Measurements from ENCODE around the gene CIROP. TPM values are rescaled to one million over a fixed set of nuclear protein-coding genes. Genes with fewer than 3 reads are reported as not detected.

Gene CIROP
- polyA plus RNA-seq, 1 experiment = 0.07 TPM

DNA sequence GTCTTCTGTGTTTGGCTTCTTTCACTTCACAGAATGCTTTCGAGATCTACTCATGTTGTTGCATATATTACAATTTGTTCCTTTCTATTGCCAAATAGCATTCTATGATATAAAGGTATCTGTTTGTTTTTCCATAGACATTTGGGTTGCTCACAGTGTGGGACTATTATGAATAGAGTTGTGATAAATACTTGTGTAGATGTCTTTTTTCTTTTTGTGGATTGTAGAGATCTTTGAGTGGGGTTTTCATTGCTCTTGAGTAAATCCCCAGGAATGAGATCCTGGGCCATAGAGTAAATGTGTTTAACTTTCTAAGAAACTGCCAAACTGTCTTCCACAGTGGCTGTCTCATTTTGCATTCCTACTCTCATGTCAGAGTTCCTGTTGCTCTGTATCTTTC is 39.1 kb upstream of the CIROP start:
- H3K9me3 ChIP-seq (ENCODE audit: control insufficient read depth, insufficient read depth, low read length) = no peaks in the 10 kb centered on the region; the same call in 1 of the 2 replicates
- ChIA-PET POLR2A (no interaction called here), CTCF (interaction anchor here (1.0 to 2.3 kb wide), 3 partner anchors 23 to 43 kb away, joined by 3 to 18 read pairs (median 4); no protein-coding TSS in a partner anchor)

GRCh38 chr14:23142826-23143225 is 38.0 kb upstream of the CIROP start:
- ChIA-PET POLR2A (interaction anchor here (0.7 kb wide), 1 partner anchor 203 kb away, joined by 5 read pairs; no protein-coding TSS in a partner anchor), CTCF (interaction anchor here (0.7 to 2.3 kb wide), 6 partner anchors 13 to 158 kb away, joined by 3 to 18 read pairs (median 6); no protein-coding TSS in a partner anchor)
- H3K9me3 ChIP-seq (ENCODE audit: control insufficient read depth, insufficient read depth, low read length) = no peaks in the 10 kb centered on the region; the same call in 1 of the 2 replicates
- TF ChIP-seq, protein P1, sequence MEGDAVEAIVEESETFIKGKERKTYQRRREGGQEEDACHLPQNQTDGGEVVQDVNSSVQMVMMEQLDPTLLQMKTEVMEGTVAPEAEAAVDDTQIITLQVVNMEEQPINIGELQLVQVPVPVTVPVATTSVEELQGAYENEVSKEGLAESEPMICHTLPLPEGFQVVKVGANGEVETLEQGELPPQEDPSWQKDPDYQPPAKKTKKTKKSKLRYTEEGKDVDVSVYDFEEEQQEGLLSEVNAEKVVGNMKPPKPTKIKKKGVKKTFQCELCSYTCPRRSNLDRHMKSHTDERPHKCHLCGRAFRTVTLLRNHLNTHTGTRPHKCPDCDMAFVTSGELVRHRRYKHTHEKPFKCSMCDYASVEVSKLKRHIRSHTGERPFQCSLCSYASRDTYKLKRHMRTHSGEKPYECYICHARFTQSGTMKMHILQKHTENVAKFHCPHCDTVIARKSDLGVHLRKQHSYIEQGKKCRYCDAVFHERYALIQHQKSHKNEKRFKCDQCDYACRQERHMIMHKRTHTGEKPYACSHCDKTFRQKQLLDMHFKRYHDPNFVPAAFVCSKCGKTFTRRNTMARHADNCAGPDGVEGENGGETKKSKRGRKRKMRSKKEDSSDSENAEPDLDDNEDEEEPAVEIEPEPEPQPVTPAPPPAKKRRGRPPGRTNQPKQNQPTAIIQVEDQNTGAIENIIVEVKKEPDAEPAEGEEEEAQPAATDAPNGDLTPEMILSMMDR (IDR thresholded peaks at IDR 0.05; ENCODE audit: low read depth, low read length) = no peak
- peaks cover 23% of the 10 kb centered on the region for H3K27me3 ChIP-seq (ENCODE audit: control insufficient read depth, insufficient read depth, low read length)
- no peak overlapping the region for H3K27ac ChIP-seq (ENCODE audit: low read depth, low read length)
- H3K4me3 ChIP-seq (ENCODE audit: low read depth, low read length) = no peak overlapping the region
- no peak for DNase-seq (ENCODE audit: low read depth, low spot score)

More for the DNA sequence above, 39.1 kb upstream of the CIROP start:
- H3K4me3 ChIP-seq (ENCODE audit: low read depth, low read length) = no peak overlapping the region
- no peak for DNase-seq (ENCODE audit: low read depth, low spot score)
- peaks cover 23% of the 10 kb centered on the region for H3K27me3 ChIP-seq (ENCODE audit: control insufficient read depth, insufficient read depth, low read length)
- no peak overlapping the region for H3K27ac ChIP-seq (ENCODE audit: low read depth, low read length)
- TF ChIP-seq, protein P1 (IDR thresholded peaks at IDR 0.05; ENCODE audit: low read depth, low read length) = no peak

DNA sequence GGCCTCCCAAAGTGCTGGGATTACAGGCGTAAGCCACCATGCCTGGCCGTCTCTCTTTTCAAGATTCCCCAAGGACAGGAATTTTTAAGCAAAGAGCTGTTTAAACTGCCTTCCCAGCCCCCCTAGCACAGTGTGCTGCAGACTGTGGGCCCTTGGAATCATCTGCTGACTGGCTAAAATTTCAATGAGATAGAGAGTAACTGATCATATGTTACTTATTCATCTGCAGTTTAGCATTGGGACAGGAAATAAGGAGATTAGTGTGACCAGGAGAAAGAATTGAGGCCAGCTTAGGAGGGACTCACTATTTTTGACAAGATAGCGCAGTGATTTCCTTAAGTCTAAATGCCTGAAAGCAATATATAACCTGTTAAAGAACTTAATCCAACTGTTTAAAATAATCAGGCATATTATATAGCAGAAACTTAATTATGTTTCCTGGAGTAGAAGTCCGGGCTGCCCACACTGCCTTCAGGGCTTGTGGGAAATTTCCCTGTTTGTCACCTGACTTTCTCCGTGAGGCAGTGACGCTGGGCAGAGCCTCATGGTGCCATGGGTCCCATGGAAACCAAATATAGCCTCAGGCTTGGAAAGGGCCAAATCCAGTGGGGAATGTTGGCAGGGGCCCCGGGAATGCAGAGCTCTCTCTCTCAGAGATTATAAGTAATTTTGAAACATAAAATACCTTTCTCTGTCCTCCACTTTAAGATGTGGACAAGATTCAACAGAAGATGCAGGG is 37.1 kb upstream of the CIROP start:
- ChIA-PET POLR2A (interaction anchor here (0.7 kb wide), 1 partner anchor 202 kb away, joined by 5 read pairs; no protein-coding TSS in a partner anchor), CTCF (interaction anchor here (0.7 to 2.0 kb wide), 5 partner anchors 14 to 159 kb away, joined by 3 to 18 read pairs (median 3); no protein-coding TSS in a partner anchor)
- DNase-seq (ENCODE audit: low read depth, low spot score) = no peak
- no peak overlapping the region for H3K27ac ChIP-seq (ENCODE audit: low read depth, low read length)
- H3K4me3 ChIP-seq (ENCODE audit: low read depth, low read length) = no peak overlapping the region
- TF ChIP-seq, protein P1 (IDR thresholded peaks at IDR 0.05; ENCODE audit: low read depth, low read length) = no peak
- H3K9me3 ChIP-seq (ENCODE audit: control insufficient read depth, insufficient read depth, low read length) = no peaks in the 10 kb centered on the region; the same call in 1 of the 2 replicates
- H3K27me3 ChIP-seq (ENCODE audit: control insufficient read depth, insufficient read depth, low read length) = peaks cover 25% of the 10 kb centered on the region

DNA sequence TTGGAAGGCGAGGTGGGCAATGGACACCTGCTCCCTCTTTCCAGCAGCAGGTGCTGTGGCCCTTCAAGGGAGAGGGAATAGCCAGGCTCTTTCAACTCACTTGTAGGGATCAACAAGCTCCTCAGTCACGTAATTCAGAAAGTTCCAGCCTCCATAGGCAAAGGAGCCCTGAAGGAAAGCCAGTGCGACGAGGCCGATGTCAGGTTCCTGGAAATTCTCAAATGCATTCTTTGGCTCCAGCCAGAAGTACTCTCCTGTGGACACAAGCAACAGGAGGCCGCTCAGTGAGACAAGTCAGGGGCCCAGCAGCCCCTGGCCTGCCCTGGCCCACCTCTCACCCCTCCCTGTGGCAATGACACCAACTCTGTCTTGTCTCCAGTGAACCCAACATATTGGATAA is 35.6 kb upstream of the CIROP start:
- H3K27me3 ChIP-seq (ENCODE audit: control insufficient read depth, insufficient read depth, low read length) = peaks cover 25% of the 10 kb centered on the region
- no peaks in the 10 kb centered on the region; the same call in 1 of the 2 replicates for H3K9me3 ChIP-seq (ENCODE audit: control insufficient read depth, insufficient read depth, low read length)
- CTCF ChIA-PET = interaction anchor here (1.2 to 2.6 kb wide), 2 partner anchors 19 to 63 kb away, joined by 3 to 6 read pairs; no protein-coding TSS in a partner anchor
- no peak overlapping the region for H3K4me3 ChIP-seq (ENCODE audit: low read depth, low read length)
- DNase-seq (ENCODE audit: low read depth, low spot score) = no peak
- TF ChIP-seq, protein P1 (IDR thresholded peaks at IDR 0.05; ENCODE audit: low read depth, low read length) = no peak
- no peak overlapping the region for H3K27ac ChIP-seq (ENCODE audit: low read depth, low read length)
- POLR2A ChIA-PET = no interaction called here

DNA sequence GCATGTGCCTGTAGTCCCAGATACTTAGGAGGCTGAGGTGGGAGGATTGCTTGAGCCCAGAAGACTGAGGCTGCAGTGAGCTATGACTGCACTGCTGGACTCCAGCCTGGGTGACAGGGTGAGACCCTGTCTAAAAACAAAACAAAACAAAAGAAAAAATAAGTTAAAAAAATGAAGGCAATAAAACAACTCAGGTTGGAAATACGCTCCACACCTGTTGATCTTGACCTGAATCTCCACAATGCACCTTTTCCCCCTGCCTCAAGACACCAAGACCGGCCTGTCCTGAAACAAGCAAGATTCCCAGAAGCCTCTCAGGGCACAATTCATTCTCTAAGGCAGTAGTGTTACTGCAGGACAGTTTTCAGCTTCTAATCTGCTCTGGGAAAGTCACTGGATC is 35.1 kb upstream of the CIROP start:
- peaks cover 25% of the 10 kb centered on the region for H3K27me3 ChIP-seq (ENCODE audit: control insufficient read depth, insufficient read depth, low read length)
- CTCF ChIA-PET = interaction anchor here (2.6 kb wide), 1 partner anchor 18 kb away, joined by 6 read pairs; no protein-coding TSS in a partner anchor
- H3K27ac ChIP-seq (ENCODE audit: low read depth, low read length) = no peak overlapping the region
- no peaks in the 10 kb centered on the region; the same call in 1 of the 2 replicates for H3K9me3 ChIP-seq (ENCODE audit: control insufficient read depth, insufficient read depth, low read length)
- no peak overlapping the region for H3K4me3 ChIP-seq (ENCODE audit: low read depth, low read length)
- POLR2A ChIA-PET = no interaction called here
- no peak for DNase-seq (ENCODE audit: low read depth, low spot score)
- TF ChIP-seq, protein P1 (IDR thresholded peaks at IDR 0.05; ENCODE audit: low read depth, low read length) = no peak

Measured in AG04450 (cell line).